Measurements from ENCODE around the gene ESM1. TPM values are rescaled to one million over a fixed set of nuclear protein-coding genes. Genes with fewer than 3 reads are reported as not detected.
"Not testable (repeated sequence)": the region's sequence is repeated elsewhere in the genome, so short reads cannot be mapped to it uniquely, and the experiment has no call there.

Gene ESM1, protein sequence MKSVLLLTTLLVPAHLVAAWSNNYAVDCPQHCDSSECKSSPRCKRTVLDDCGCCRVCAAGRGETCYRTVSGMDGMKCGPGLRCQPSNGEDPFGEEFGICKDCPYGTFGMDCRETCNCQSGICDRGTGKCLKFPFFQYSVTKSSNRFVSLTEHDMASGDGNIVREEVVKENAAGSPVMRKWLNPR
- total RNA-seq: under 0.01 TPM

DNA sequence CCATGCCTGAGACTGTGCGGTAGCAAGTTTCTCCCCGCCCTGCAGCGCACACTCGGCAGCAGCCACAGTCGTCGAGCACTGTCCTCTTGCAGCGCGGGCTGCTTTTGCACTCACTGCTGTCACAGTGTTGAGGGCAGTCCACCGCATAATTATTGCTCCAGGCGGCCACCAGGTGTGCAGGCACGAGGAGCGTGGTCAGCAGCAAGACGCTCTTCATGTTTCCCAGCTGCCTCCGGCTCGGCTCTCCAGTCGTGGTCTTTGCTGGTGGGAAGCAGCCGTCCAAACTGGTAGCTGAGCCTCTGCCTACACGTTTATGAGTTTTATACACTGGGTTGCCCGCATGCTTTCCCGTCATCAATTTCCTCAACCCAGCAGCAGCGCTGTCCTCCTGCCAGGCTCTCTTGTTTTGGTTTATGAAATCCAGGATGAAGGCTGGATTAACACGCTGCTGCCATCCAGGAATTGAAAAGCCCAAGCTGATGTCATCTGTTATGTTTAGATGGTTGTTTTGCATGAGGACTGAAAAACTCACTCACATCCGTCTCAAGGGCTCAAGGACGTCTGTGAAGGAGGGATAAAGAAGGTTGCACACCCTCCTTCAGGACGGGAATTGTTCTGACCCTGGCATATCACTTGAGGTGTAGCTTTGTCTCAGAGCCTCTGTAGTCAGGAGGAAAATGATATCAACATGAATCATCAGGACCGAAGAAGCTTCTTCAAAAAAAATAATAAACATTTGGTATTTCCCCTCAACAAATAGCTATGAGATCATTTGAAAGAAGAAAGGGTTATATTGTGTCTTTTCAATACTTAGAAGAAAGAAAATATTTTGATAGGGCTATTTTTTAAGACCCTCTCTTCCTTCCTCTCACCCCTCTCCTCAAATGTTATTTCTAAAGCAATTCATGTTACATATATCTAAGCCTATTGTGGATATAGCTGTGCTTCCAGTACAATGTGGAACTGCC, at the start of gene ESM1:
ESM1 (minus strand) TSS at position 293 of the 968 bp plus-strand sequence; CDS start at position 217, 76 bp downstream.
- no peak for DNase-seq (ENCODE audit: low read depth in 2 of 3, low spot score in 2 of 3)

DNA sequence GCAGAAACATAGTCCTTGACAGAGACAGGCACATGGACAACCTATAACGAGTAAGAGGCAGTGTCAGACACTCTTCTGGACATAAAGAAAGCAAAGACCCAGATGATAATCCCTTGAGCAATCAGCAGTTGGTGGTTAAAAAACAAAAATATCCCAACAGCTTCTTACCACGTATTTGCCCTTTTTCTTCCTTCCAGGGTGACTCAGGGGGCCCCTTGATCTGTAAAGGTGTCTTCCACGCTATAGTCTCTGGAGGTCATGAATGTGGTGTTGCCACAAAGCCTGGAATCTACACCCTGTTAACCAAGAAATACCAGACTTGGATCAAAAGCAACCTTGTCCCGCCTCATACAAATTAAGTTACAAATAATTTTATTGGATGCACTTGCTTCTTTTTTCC, 48.2 kb upstream of the ESM1 start:
- no peak for DNase-seq (ENCODE audit: low read depth in 2 of 3, low spot score in 2 of 3)

DNA sequence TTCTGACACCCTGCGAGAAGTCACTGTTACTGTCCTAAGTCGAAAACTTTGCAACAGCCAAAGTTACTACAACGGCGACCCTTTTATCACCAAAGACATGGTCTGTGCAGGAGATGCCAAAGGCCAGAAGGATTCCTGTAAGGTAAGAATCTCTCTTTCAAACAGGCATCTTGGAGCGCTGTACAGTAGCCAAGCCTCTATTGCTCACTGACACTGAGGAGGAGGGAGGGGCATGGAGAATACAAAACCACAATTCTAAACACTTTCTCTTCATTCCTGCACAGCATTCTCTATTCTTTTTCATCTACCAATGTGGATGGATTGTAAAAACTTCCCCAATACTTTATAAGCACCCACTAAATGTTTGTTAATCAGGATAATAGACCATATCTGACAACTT, 46.1 kb upstream of the ESM1 start:
- DNase-seq (ENCODE audit: low read depth in 2 of 3, low spot score in 2 of 3): no peak

DNA sequence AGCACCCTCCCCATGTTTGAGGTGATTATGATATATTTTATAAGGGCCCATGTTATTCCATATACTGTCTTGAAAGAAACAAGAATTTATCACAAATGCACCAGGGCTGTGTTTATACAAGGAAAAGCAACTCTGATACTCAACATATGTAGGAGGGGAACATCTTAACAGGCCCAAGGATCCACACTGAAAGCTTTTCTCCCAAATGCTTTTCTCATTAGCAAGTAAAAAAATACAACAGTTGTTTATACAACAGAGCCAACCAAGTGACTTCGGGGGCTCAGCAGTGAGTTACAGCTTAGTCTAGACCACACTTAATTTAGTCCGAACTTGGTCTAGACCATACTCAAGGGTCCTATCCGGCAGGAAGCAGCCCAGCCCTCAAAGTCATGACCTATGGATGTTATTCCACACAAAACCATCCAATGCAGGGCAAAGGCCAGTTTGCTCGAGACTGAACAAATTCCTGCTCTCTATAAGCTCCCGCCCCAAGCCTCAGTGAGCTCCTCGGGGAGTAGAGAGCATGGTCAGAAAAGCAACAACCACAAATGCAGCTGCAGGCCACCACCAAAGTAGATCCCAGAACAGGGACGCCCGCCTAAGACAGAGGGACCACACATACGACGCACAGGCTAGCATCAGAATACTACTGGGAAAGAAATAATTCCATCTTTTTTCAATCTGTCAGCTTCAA, 45.4 kb upstream of the ESM1 start:
- DNase-seq (ENCODE audit: low read depth in 2 of 3, low spot score in 2 of 3): no peak

DNA sequence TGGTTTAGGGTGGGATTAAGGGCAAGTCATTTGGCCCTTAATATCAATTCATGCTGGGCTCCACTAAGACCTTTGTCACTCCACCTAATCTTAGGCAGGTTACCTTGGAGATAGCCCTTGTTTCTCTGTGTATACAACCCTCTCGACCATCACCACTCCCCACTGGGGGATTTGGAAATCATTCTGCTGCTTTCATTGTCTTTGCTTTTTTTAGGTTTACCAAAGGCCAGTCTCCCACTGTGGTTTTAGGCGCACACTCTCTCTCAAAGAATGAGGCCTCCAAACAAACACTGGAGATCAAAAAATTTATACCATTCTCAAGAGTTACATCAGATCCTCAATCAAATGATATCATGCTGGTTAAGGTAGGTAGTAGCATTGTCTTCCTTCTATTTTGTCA, 44.8 kb upstream of the ESM1 start:
- no peak for DNase-seq (ENCODE audit: low read depth in 2 of 3, low spot score in 2 of 3)

DNA sequence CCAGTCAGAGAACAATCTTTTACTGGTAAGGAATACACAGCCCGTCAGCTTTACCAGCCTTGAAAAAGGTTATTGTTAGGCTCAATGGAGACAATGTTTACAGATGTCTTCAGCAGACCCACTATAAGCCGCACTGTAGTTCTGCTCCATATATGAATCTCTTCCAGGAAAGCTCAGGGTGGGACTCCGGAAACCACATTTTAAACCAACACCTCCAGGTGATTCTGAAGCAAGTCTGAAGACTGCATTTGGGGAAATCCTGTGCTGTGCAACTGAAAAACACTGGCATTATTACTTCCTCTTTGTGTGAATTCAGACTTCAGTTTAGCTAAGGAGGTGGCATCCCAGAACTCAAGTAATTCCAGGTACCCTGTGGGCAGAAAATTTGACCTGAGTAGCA, 42.2 kb upstream of the ESM1 start:
- peak in 2 of 3 donors; percentile 15 to 62 for DNase-seq (ENCODE audit: low read depth in 2 of 3, low spot score in 2 of 3)

DNA sequence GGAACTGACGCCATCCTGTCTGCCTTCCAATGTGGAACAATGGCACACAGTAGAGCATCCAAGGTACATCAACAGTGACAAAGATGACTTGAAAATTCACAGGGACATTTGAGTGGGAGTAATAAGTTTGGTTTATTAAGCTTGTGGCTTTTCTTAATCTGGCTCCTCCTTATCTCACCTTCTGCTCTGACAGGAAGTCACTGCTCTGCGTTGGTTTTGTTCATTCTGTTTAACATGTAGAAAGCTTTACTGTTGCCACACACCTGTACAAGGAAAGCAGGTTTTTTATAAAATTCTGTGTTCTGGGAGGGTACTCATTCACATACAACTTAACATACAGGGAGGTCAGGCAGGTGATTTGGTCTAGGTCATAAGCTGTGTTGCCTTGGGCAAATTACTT, 37.1 kb upstream of the ESM1 start:
- DNase-seq (ENCODE audit: low read depth in 2 of 3, low spot score in 2 of 3): no peak

DNA sequence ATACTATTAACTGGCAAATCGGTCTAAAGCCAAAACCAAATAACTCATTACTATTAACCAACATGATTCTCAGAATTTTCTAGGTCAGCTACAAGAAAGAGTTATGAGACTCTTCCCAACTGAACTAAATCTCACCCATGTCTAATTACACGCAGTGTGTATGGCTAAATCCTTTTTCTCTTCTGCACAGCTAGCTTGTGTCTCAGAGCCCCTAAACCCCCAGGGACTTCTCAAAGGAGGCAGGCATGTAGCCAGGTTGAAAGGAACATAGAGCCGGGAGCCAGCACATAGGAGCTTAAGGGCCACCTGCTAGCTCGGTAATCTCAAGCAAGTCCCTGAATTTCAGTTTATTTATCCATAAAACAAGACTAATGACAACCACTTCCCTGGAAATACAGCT, 36.4 kb upstream of the ESM1 start:
- DNase-seq (ENCODE audit: low read depth in 2 of 3, low spot score in 2 of 3): no peak

DNA sequence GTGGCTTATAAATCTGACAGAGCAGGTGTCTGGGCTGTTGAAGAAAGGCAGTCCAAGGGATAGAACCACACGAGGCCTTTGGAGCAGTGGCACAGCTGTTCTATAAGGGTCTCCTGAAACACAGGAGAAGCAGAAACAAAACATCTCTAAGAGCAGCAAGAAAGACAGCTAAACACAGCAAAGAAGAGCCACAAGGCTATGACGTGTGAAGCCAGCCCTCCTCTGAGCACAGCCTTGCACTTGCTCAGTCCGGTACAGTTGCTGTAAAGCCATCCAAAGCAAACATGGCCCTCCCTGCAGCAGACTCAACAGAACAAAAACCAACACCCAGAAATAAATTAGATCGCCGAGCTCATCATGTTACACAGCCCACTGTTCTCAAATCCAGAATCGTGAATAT, 36.0 kb upstream of the ESM1 start:
- DNase-seq (ENCODE audit: low read depth in 2 of 3, low spot score in 2 of 3): no peak

DNA sequence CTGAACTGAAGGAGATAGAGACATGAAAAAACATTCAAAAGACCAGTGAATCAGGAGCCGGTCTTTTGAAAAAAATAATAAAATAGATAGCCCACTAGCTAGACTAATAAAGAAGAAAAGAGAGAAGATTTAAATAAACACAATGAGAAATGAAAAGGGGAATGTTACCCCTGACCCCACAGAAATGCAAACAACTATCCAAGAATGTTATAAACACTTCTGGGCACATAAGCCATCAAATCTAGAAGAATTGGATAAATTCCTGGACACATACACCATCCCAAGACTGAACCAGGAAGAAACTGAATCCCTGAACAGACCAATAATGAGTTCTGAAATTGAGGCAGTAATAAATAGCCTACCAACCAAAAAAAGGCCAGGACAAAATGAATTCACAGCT, 24.8 kb upstream of the ESM1 start:
- not testable (repeated sequence) for DNase-seq (ENCODE audit: low read depth in 2 of 3, low spot score in 2 of 3)

DNA sequence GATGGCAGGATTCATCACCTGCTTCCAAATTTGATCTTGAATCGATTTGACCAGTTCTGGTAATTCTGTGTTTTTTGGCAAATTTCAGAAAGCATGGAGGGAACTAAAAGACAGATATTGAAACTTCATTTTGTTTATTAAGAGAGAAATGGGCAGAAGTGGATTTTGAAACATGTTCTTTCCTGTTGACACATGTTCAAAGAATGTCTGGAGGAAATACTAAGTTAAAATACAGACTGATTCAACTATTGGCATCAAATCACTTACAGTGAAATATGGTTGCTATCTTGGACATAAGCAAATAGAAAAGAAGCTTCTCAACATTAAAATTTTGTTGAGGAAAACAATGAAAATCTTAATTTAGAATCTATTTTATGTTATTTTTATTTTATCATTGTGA, 19.3 kb upstream of the ESM1 start:
- DNase-seq (ENCODE audit: low read depth in 2 of 3, low spot score in 2 of 3): no peak

DNA sequence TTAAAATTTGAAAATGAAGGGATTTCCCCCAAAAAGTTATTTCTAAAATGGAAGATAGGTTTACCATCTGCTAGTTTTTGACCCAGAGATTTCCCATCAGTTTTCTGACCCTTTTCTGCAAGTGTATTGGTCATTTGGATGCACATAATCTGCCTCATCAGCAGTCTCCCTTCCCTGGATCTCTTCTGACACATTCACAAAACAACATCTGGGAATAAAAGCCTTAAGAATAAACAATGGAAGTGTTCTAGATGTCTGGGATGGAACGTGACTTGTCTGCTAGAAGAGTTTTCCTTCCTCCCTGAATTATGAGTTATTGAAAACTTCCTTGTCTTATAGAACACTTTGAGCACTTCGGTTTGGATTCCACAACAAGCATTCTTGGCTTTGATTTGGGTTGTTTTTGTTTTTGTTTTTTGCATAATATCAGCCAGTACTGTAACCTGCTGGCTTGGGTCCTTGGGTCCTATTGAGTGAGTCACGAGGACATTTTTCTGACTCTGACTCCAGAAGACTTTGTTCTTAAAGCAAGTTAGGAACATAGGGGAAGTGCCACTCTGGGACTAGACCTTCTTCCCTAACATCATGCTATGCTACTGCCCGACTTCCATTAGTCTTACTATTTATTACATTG, 18.2 kb upstream of the ESM1 start:
- DNase-seq (ENCODE audit: low read depth in 2 of 3, low spot score in 2 of 3): no peak

DNA sequence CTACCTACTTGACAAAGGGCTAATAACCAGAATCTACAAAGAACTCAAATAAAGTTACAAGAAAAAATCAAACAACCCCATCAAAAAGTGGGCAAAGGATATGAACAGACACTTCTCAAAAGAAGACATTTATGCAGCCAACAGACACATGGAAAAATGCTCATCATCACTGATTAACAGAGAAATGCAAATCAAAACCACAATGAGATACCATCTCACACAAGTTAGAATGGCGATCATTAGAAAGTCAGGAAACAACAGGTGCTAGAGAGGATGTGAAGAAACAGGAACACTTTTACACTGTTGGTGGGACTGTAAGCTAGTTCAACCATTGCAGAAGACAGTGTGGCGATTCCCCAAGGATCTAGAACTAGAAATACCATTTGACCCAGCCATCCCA, 16.8 kb upstream of the ESM1 start:
- not testable (repeated sequence) for DNase-seq (ENCODE audit: low read depth in 2 of 3, low spot score in 2 of 3)

DNA sequence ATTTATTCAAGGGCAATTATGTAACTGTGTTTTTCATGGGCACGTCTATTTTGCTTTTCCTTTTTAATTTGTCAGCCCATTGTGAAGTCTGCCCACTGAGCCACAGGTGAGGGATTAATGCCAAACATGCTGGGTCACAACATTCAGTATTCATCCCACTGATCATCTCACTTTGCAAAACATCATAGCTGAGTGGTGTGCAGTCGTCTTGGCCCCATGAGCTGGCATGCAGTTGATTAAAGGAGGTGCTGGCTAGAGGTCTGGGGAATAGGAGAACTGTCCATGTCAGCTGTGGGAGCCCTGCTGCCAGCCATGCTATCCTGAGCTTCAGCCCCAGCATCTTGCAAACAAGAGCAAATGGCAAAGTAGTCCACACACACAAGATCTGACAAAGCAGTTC, 11.7 kb upstream of the ESM1 start:
- DNase-seq (ENCODE audit: low read depth in 2 of 3, low spot score in 2 of 3): no peak

DNA sequence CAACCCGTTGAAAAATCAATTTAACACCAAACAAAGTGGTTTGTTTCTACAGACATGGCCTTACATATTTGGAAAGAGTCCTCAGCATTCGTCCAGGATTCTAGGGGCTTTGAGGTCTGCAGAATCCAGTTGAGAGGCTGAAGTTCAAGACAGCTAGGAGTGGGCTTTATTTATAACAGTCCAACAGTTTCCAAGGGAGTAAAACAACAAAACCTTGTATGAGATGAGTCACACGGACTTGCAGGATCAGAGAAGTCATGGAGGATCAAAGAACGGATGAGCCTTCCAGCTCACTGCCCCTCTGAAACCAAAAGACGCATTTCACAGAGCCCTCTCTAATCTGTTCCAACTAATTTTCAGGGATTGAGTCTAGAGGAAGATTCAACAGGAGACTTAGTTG, 11.1 kb upstream of the ESM1 start:
- no peak for DNase-seq (ENCODE audit: low read depth in 2 of 3, low spot score in 2 of 3)

DNA sequence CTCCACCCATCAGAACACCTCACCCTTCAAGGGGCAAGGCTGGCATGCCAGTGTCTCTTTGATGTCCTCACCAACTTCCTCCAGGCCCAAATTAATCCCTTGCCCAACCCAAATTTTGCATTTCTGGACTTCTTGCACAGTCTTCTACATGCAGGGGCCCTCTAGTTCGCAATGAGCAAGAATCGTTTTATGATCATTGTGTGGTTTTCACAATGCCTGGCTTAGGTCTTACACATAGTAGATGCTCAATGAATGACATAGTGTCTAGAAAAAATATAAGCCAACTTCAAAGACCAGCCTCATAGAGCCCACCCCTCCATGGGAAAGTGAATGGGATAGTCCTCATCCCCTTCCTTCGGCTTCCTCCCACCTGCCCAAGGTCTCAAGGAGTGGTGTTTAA, 9.8 kb upstream of the ESM1 start:
- DNase-seq (ENCODE audit: low read depth in 2 of 3, low spot score in 2 of 3): no peak

DNA sequence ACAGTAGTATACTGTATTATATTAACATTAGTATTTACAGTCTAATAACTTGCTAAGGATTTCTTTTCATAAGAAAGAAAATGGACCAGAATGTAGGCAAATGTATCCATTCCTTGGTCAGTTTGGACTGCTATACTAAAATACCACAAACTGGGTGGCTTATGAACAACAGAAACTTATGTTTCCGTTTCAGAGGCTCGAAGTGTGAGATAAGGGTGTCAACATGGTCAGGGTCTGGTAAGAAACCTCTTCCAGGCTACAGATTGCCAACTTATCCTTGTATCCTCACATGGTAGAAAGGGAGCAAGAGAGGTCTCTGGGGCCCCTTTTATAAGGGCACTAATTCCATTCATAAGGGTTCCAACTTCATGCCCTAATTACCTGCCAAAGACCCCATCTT, 9.2 kb upstream of the ESM1 start:
- no peak for DNase-seq (ENCODE audit: low read depth in 2 of 3, low spot score in 2 of 3)

DNA sequence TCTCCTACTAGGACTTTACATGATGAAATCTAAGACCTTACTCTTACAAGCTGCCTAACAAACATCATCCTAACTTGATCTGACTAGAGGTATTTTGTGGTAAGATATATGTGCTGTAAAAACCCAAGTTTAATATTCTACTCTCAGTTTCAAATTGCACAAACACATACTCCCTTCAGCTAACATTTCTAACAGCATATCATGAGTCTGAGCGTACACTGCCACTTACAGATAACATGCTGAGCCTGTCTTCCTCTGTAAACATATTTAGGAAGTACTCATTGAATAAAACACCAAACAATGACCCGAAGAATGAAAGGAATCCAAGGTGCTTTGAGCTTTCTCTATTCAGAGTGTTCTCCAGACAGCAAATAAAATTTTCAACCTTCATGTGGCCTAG, 7.9 kb upstream of the ESM1 start:
- DNase-seq (ENCODE audit: low read depth in 2 of 3, low spot score in 2 of 3): no peak

DNA sequence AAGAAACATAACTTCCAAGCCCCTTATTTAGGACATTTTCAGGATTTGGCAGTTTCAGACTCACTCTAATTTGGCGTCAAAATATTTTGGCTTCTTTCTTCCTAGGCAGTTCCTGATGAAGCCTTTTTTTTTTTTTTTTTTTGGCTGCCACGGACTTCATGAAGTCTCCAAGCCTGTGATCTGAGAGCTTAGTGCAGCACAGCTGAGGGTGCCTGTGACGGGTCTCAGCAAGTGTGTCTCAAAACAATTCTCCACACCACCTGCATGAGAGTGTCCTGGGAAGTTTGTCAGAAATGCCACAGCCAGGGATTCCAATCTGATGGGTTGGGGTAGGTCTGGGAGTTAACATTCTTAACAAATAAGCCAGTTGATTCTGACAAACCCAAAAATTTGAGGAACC, 6.0 kb upstream of the ESM1 start:
- no peak for DNase-seq (ENCODE audit: low read depth in 2 of 3, low spot score in 2 of 3)

DNA sequence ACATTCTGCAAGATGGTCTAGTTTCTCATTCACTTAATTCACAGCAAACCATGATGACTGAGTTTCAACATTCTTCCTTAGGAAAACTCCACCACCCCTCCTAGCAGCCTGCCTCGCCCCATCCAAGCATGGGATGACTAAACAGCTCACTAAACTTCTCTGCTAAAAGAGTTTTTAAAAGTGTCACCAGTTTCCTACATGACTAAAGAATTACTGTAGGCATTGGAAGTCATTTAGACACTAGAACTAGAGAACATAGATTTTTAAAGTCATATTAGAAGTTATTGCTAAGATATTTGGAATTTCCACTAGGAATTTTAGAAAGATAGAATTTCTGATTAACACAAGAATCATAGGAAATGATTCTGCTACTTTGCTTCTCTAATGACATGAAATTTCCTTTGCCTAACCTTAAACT, 5.5 kb upstream of the ESM1 start:
- no peak for DNase-seq (ENCODE audit: low read depth in 2 of 3, low spot score in 2 of 3)

DNA sequence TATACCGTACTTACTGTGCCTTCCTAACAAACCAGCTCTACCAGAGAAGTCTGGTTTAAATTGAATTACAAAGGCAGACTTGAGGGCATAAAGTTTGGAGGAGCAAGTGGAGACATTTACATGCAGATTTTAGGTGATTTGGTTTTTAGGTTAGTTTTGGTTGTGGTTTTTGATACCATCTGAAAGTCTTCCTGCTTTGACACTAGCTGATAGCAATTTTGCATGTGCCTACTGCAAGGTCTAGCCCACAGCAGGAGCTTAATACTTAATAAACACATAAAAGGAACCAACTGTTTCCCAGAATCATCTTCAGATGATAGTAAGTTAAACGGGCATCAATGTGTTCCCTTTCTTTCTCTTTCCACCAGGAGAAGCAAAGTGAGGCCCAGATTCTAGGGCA, 3.4 kb upstream of the ESM1 start:
- no peak for DNase-seq (ENCODE audit: low read depth in 2 of 3, low spot score in 2 of 3)

Measured in hematopoietic multipotent progenitor cell (in vitro differentiated cells).